HepG2 (cell line): ENCODE data around the gene TEAD3. TPM values are rescaled to one million over a fixed set of nuclear protein-coding genes. Genes with fewer than 3 reads are reported as not detected.

Source experiments
- ERF ChIP-seq: IDR thresholded peaks from 2 replicates; pipeline ENCODE4 v1.6.1; 2018; ENCODE audit warnings: missing biosample characterization, missing genetic modification reagents
- FOXK1 ChIP-seq: sonication (generic); formaldehyde crosslinking; IDR thresholded peaks from 2 replicates; pipeline ENCODE4 v1.4.0; 2020; ENCODE audit warnings: low read depth, missing genetic modification reagents, borderline replicate concordance
- GABPA ChIP-seq, 2 experiments: IDR thresholded peaks; 2 replicates each; pipeline ENCODE4 v1.6.1; 2011 to 2016; ENCODE audit warnings: low read depth in 2 of 2, low read length in 1 of 2, missing biosample characterization in 1 of 2, missing genetic modification characterization in 1 of 2
- NFKB2 ChIP-seq: sonication (generic); formaldehyde crosslinking; IDR thresholded peaks from 2 replicates; pipeline ENCODE4 v1.4.0; 2020; ENCODE audit warnings: missing genetic modification reagents, borderline replicate concordance
- NR1H2 ChIP-seq: sonication (generic); formaldehyde crosslinking; IDR thresholded peaks from 2 replicates; pipeline ENCODE4 v1.8.1; 2022; ENCODE audit warnings: low read depth, missing genetic modification reagents, borderline replicate concordance
- ZNF292 ChIP-seq: sonication (generic); formaldehyde crosslinking; IDR thresholded peaks from 2 replicates; pipeline ENCODE4 v1.8.1; 2022; ENCODE audit warnings: mild to moderate bottlenecking, low read depth, missing genetic modification reagents, borderline replicate concordance
- ZNF549 ChIP-seq: sonication (generic); formaldehyde crosslinking; IDR thresholded peaks from 2 replicates; pipeline ENCODE4 v1.5.0; 2020; ENCODE audit warnings: missing genetic modification reagents
- polyA plus RNA-seq, 8 experiments: library from polyadenylated mRNA; depleted of rRNA in 3 of 8; stranded (reverse) in 7 of 8; unstranded in 1 of 8; fragments of >200 nt; fragmentation: Illumina TruSeq in 4 of 8; extraction: Trizol in 4 of 8; gene quantifications; 2 replicates each; pipeline versions ENCODE4 v1.2.1 to v1.2.3, GENCODE V29; 2011 to 2016; ENCODE audit warnings: low read depth in 4 of 8, missing spikeins in 1 of 8, mixed read lengths in 1 of 8; ENCODE audit not compliant: insufficient read depth in 1 of 8
- total RNA-seq, 5 experiments: library from RNA; depleted of rRNA; stranded (reverse); fragments of >200 nt; fragmentation: Illumina TruSeq; extraction: Trizol; gene quantifications; 2 replicates each; pipeline ENCODE4 v1.2.3, GENCODE V29; 2016; ENCODE audit warnings: low read depth in 1 of 5
- TF ChIP-seq, protein P1 (sequence below): sonication (generic); formaldehyde crosslinking; IDR thresholded peaks from 2 replicates; pipeline ENCODE4 v1.5.1; 2020; ENCODE audit warnings: mild to moderate bottlenecking, missing genetic modification reagents, moderate library complexity
- TF ChIP-seq, protein P2 (sequence below): sonication (generic); formaldehyde crosslinking; IDR thresholded peaks from 2 replicates; pipeline ENCODE4 v1.8.1; 2023; ENCODE audit warnings: missing genetic modification reagents, inconsistent platforms, borderline replicate concordance
- TF ChIP-seq, protein P3 (sequence below): sonication (generic); formaldehyde crosslinking; conservative IDR thresholded peaks from 2 replicates; pipeline ENCODE4 v1.5.0; 2020; ENCODE audit warnings: missing genetic modification reagents
- TF ChIP-seq, protein P4 (sequence below): sonication (generic); formaldehyde crosslinking; IDR thresholded peaks from 2 replicates; pipeline ENCODE4 v1.5.0; 2020; ENCODE audit warnings: missing genetic modification reagents
- TF ChIP-seq, protein P5 (sequence below): sonication (generic); formaldehyde crosslinking; IDR thresholded peaks from 2 replicates; pipeline ENCODE4 v1.8.1; 2023; ENCODE audit warnings: mild to moderate bottlenecking, moderate library complexity, missing genetic modification reagents

TEAD3 gene
- total and polyA plus RNA-seq, 2 of the 13 experiments (the other 11 are each of a cell fraction or from before 2014, with no cell fraction given): 15.1 to 16.5 TPM

DNA sequence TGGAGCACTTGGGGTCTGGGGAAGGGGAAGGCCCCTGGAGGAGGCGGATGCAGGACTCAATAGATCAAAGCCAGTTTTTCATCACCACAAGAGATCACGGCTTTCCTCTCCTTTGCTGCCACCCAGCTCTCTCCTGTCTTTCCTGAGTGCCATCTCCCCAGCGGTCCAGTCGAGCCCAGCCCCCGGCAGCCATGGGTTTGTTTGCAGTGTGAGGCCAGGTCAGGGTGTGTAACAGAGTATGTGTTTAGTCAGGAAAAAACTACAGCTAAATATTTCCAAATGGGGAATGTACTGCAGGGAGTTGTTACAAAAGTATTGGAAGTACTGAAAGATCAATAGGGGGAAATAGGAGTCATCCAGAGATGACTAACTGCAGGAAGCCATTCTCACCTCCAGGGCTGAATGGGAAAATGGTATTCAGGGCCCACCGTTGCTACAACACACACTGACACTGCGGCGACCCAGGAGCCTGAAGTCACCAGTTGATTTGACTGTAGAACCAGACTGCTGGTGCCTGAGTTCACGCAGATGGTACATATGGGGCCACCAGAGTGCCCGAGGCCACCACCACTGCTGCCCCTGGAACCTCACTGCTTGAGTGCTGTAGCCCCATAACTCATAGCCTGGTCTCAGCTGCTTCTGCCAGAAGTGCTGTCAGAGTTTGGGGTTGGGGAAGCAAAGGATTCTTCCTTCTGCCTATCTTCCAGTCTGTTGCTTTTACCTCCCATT is 68.3 kb downstream of the TEAD3 start (continued):
- TF ChIP-seq, protein P1, sequence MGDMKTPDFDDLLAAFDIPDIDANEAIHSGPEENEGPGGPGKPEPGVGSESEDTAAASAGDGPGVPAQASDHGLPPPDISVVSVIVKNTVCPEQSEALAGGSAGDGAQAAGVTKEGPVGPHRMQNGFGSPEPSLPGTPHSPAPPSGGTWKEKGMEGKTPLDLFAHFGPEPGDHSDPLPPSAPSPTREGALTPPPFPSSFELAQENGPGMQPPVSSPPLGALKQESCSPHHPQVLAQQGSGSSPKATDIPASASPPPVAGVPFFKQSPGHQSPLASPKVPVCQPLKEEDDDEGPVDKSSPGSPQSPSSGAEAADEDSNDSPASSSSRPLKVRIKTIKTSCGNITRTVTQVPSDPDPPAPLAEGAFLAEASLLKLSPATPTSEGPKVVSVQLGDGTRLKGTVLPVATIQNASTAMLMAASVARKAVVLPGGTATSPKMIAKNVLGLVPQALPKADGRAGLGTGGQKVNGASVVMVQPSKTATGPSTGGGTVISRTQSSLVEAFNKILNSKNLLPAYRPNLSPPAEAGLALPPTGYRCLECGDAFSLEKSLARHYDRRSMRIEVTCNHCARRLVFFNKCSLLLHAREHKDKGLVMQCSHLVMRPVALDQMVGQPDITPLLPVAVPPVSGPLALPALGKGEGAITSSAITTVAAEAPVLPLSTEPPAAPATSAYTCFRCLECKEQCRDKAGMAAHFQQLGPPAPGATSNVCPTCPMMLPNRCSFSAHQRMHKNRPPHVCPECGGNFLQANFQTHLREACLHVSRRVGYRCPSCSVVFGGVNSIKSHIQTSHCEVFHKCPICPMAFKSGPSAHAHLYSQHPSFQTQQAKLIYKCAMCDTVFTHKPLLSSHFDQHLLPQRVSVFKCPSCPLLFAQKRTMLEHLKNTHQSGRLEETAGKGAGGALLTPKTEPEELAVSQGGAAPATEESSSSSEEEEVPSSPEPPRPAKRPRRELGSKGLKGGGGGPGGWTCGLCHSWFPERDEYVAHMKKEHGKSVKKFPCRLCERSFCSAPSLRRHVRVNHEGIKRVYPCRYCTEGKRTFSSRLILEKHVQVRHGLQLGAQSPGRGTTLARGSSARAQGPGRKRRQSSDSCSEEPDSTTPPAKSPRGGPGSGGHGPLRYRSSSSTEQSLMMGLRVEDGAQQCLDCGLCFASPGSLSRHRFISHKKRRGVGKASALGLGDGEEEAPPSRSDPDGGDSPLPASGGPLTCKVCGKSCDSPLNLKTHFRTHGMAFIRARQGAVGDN (CRISPR knock-in tag): peak; percentile 65
- TF ChIP-seq ERF (CRISPR knock-in tag): peak; percentile 68; the same call in 1 of the 2 replicates
- peak; percentile 72; the same call in 1 of the 2 replicates for TF ChIP-seq FOXK1 (CRISPR knock-in tag)
- TF ChIP-seq, protein P2, sequence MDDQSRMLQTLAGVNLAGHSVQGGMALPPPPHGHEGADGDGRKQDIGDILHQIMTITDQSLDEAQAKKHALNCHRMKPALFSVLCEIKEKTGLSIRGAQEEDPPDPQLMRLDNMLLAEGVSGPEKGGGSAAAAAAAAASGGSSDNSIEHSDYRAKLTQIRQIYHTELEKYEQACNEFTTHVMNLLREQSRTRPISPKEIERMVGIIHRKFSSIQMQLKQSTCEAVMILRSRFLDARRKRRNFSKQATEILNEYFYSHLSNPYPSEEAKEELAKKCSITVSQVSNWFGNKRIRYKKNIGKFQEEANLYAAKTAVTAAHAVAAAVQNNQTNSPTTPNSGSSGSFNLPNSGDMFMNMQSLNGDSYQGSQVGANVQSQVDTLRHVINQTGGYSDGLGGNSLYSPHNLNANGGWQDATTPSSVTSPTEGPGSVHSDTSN (CRISPR knock-in tag): no peak
- no peak for TF ChIP-seq ZNF549 (CRISPR knock-in tag)
- TF ChIP-seq GABPA (IDR thresholded peaks at IDR 0.05; ENCODE audit: low read depth, low read length): no peak
- TF ChIP-seq GABPA (CRISPR knock-in tag; IDR thresholded peaks at IDR 0.05; ENCODE audit: low read depth): 0 out of 2 replicates have a peak, but pooled peaks have one; percentile 19
- TF ChIP-seq NR1H2: no peak
- TF ChIP-seq, protein P3, sequence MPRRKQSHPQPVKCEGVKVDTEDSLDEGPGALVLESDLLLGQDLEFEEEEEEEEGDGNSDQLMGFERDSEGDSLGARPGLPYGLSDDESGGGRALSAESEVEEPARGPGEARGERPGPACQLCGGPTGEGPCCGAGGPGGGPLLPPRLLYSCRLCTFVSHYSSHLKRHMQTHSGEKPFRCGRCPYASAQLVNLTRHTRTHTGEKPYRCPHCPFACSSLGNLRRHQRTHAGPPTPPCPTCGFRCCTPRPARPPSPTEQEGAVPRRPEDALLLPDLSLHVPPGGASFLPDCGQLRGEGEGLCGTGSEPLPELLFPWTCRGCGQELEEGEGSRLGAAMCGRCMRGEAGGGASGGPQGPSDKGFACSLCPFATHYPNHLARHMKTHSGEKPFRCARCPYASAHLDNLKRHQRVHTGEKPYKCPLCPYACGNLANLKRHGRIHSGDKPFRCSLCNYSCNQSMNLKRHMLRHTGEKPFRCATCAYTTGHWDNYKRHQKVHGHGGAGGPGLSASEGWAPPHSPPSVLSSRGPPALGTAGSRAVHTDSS (CRISPR knock-in tag): no peak
- TF ChIP-seq, protein P4, sequence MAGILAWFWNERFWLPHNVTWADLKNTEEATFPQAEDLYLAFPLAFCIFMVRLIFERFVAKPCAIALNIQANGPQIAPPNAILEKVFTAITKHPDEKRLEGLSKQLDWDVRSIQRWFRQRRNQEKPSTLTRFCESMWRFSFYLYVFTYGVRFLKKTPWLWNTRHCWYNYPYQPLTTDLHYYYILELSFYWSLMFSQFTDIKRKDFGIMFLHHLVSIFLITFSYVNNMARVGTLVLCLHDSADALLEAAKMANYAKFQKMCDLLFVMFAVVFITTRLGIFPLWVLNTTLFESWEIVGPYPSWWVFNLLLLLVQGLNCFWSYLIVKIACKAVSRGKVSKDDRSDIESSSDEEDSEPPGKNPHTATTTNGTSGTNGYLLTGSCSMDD (CRISPR knock-in tag): no peak
- TF ChIP-seq NFKB2 (CRISPR knock-in tag): no peak; the same call in 1 of the 2 replicates
- TF ChIP-seq, protein P5, sequence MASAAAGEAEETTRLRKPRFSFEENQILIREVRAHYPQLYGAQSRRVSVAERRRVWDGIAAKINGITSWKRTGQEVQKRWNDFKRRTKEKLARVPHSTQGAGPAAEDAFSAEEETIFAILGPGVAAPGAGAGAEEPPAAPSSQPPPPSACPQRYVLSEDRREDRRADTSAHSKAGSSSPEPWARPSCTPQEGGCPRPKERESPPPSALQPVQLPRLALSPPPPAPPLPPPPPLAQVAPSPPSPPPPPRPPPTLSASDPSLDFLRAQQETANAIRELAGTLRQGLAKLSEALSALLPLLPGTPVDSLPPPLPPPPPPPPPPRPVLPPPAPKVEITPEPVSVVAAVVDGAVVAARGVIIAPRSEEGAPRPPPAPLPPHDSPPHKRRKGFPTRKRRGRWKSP (CRISPR knock-in tag): 0 out of 2 replicates have a peak, but pooled peaks have one; percentile 41
- TF ChIP-seq ZNF292 (CRISPR knock-in tag): peak; percentile 49; the same call in 1 of the 2 replicates
